NCI-H526 (cell line): ENCODE data around the gene ABCA1.
"Not testable (repeated sequence)": the region's sequence is repeated elsewhere in the genome, so short reads cannot be mapped to it uniquely, and the experiment has no call there.

ENCODE experiments used
- DNase-seq, 2 experiments: peaks; one replicate each; lab custom pipeline; 2025; lab: John Stamatoyannopoulos, UW

The ABCA1 gene

GRCh38 chr9:104950838-104951237 lies 22.9 kb upstream of the ABCA1 start:
- no peak for DNase-seq

GRCh38 chr9:104948277-104948676 lies 20.3 kb upstream of the ABCA1 start:
- DNase-seq, result no peak

GRCh38 chr9:104944871-104945270 lies 16.9 kb upstream of the ABCA1 start:
- DNase-seq, result no peak

- no peak for DNase-seq
Measured at GRCh38 chr9:104944356-104944755, 16.4 kb upstream of the ABCA1 start.

GRCh38 chr9:104941597-104941996 lies 13.6 kb upstream of the ABCA1 start:
- no peak for DNase-seq

- no peak for DNase-seq
Measured at GRCh38 chr9:104936291-104936690, 8.3 kb upstream of the ABCA1 start.

- DNase-seq, result not testable (repeated sequence)
Measured at GRCh38 chr9:104935501-104935810, 7.5 kb upstream of the ABCA1 start.

- no peak for DNase-seq
Measured at GRCh38 chr9:104934691-104935500, 6.9 kb upstream of the ABCA1 start.

GRCh38 chr9:104933091-104933490 lies 5.1 kb upstream of the ABCA1 start:
- DNase-seq, result not testable (repeated sequence)

GRCh38 chr9:104931256-104931655 lies 3.3 kb upstream of the ABCA1 start:
- no peak for DNase-seq

- peak; percentile 27 to 50 for DNase-seq
Measured at GRCh38 chr9:104927216-104927911, 591 bp downstream of the ABCA1 start.

- no peak for DNase-seq
Measured at GRCh38 chr9:104923740-104924139, 4.2 kb downstream of the ABCA1 start.

GRCh38 chr9:104923289-104923688 lies 4.7 kb downstream of the ABCA1 start:
- no peak for DNase-seq

- DNase-seq, result not testable (repeated sequence)
Measured at GRCh38 chr9:104922748-104923147, 5.2 kb downstream of the ABCA1 start.

GRCh38 chr9:104921067-104921741 lies 6.8 kb downstream of the ABCA1 start:
- DNase-seq, result no peak

- no peak for DNase-seq
Measured at GRCh38 chr9:104915753-104916152, 12.2 kb downstream of the ABCA1 start.

GRCh38 chr9:104915049-104915448 lies 12.9 kb downstream of the ABCA1 start:
- no peak for DNase-seq

- no peak for DNase-seq
Measured at GRCh38 chr9:104914466-104914865, 13.5 kb downstream of the ABCA1 start.

GRCh38 chr9:104912606-104913005 lies 15.3 kb downstream of the ABCA1 start:
- no peak for DNase-seq

- no peak for DNase-seq
Measured at GRCh38 chr9:104911032-104911607, 16.8 kb downstream of the ABCA1 start.

- no peak for DNase-seq
Measured at GRCh38 chr9:104907278-104907951, 20.5 kb downstream of the ABCA1 start.
